ENCODE results near the gene MGST2. TPM values are rescaled to one million over a fixed set of nuclear protein-coding genes. Genes with fewer than 3 reads are reported as not detected.

MGST2 gene
- total RNA-seq, 1 experiment from 2014 or later: 14.9 TPM

GRCh38 chr4:139643042-139643895, 22.4 kb upstream of the MGST2 start:
- Mint-ChIP-seq H3K36me3 (peaks cover 7% of the 10 kb centered on the region), H3K4me1 (no peaks in the 10 kb centered on the region), H3K27ac (no peak overlapping the region), H3K27me3 (ENCODE audit: low read depth) (no peaks in the 10 kb centered on the region; the same call in 1 of the 2 replicates), H3K4me3 (no peak overlapping the region), H3K9me3 (peaks cover 20% of the 10 kb centered on the region)
- ChIA-PET POLR2A (interaction anchor here (1.1 kb wide), 1 partner anchor 10 kb away, joined by 3 read pairs; no protein-coding TSS in a partner anchor), CTCF (interaction anchor here (1.1 to 5.2 kb wide), 4 partner anchors 8 to 23 kb away, joined by 3 to 31 read pairs (median 5); no protein-coding TSS in a partner anchor)
- DNase-seq (ENCODE audit: low spot score) (no peak), ATAC-seq (no peak)
- TF ChIP-seq FOXK1 (CRISPR knock-in tag; IDR thresholded peaks at IDR 0.05) (no peak), ARID4B (CRISPR knock-in tag; IDR thresholded peaks at IDR 0.05; ENCODE audit: borderline replicate concordance) (no peak), ATF2 (CRISPR knock-in tag; IDR thresholded peaks at IDR 0.05; ENCODE audit: borderline replicate concordance, low read depth) (no peak), STAT6 (CRISPR knock-in tag; conservative IDR thresholded peaks at IDR 0.05; ENCODE audit: low read depth) (no peak), SMAD4 (CRISPR knock-in tag; IDR thresholded peaks at IDR 0.05) (no peak), MXD4 (CRISPR knock-in tag; IDR thresholded peaks at IDR 0.05; ENCODE audit: borderline replicate concordance) (no peak), ATF1 (CRISPR knock-in tag; IDR thresholded peaks at IDR 0.05) (no peak), NR3C1 (CRISPR knock-in tag; conservative IDR thresholded peaks at IDR 0.05; ENCODE audit: low read depth) (no peak), CBFB (CRISPR knock-in tag; IDR thresholded peaks at IDR 0.05; ENCODE audit: low read depth) (no peak), ETV6 (CRISPR knock-in tag; IDR thresholded peaks at IDR 0.05) (no peak), TEAD1 (CRISPR knock-in tag; IDR thresholded peaks at IDR 0.05) (no peak), IRF2 (CRISPR knock-in tag; IDR thresholded peaks at IDR 0.05; ENCODE audit: borderline replicate concordance, low read depth) (no peak), ZNF232 (CRISPR knock-in tag; IDR thresholded peaks at IDR 0.05) (no peak), MYBL2 (CRISPR knock-in tag; IDR thresholded peaks at IDR 0.05) (no peak), PREB (CRISPR knock-in tag; IDR thresholded peaks at IDR 0.05; ENCODE audit: borderline replicate concordance) (no peak), USF2 (CRISPR knock-in tag; IDR thresholded peaks at IDR 0.05) (no peak), FOXJ3 (CRISPR knock-in tag; IDR thresholded peaks at IDR 0.05; ENCODE audit: borderline replicate concordance) (no peak), NFE2L1 (CRISPR knock-in tag; IDR thresholded peaks at IDR 0.05) (no peak), RELA (CRISPR knock-in tag; IDR thresholded peaks at IDR 0.05; ENCODE audit: borderline replicate concordance) (no peak)
